K562 (cell line): Measurements from ENCODE around the gene MYO5C. TPM values are rescaled to one million over a fixed set of nuclear protein-coding genes. Genes with fewer than 3 reads are reported as not detected.

Experiments used
- ETV6 ChIP-seq, 3 experiments: fragments of 150-350 bp in 1 of 3; sonication (generic) in 1 of 3; formaldehyde crosslinking in 1 of 3; IDR thresholded peaks; 2 replicates each; pipeline versions ENCODE4 v1.6.1 to v1.8.0; 2014 to 2022; ENCODE audit warnings: borderline replicate concordance in 2 of 3, low read depth in 2 of 3, antibody characterized with exemption in 1 of 3, low read length in 1 of 3, mild to moderate bottlenecking in 1 of 3, missing genetic modification reagents in 1 of 3
- KLF13 ChIP-seq: fragments of 450-650 bp; IDR thresholded peaks from 2 replicates; pipeline ENCODE4 v1.6.1; 2016; ENCODE audit warnings: missing genetic modification characterization, low read depth, mild to moderate bottlenecking, missing compliant biosample characterization, moderate library complexity, borderline replicate concordance
- polyA plus RNA-seq, 8 experiments: library from polyadenylated mRNA; depleted of rRNA in 4 of 8; stranded (reverse) in 5 of 8; unstranded in 3 of 8; fragments of >200 nt; fragmentation: Nextera tagmentation in 2 of 8; fragmentation: Illumina TruSeq in 1 of 8; extraction: Ambion mirVana in 2 of 8; extraction: Trizol in 1 of 8; gene quantifications; 2 replicates each; pipeline versions ENCODE4 v1.2.1 to v1.2.3, GENCODE V29; 2011 to 2014; ENCODE audit warnings: inconsistent platforms in 1 of 8, missing spikeins in 1 of 8
- total RNA-seq, 7 experiments: library from RNA; depleted of rRNA in 6 of 7; stranded (reverse); fragments of >200 nt in 6 of 7; fragmentation: Illumina TruSeq in 2 of 7; extraction: Trizol in 2 of 7; gene quantifications; 2 replicates each; pipeline versions ENCODE4 v1.2.1 to v1.2.3, GENCODE V29; 2011 to 2021; ENCODE audit warnings: low replicate concordance in 1 of 7
- TF ChIP-seq, protein P1 (sequence below): fragments of 450-650 bp; IDR thresholded peaks from 2 replicates; pipeline ENCODE4 v1.6.1; 2016; ENCODE audit warnings: low read depth

The MYO5C gene
- total and polyA plus RNA-seq, 9 of the 15 experiments (the other 6 are each of a cell fraction or from before 2014, with no cell fraction given), result 0.01 to 0.24 TPM; not detected in 7

DNA sequence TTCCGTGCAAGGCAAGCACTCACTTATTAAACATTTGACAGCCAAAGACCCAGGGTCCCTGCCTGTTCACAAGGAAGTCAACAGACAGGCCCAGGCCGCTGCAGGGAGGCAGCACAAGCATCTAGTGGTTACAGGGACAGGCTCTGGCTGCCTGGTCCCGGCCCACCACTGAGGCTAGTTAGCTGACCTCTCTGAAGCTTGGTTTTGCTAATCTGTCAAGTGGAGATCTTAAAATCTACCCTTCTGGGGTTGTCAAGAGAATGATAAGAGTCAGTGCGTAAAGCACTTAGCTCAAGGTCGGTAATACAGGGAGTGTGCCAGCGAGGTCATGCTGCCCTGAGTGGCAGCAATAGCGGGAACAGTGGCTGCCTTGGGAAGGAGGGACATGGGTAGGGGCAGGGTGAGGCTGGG is 110.4 kb downstream of the MYO5C start (continued):
- TF ChIP-seq, protein P1, sequence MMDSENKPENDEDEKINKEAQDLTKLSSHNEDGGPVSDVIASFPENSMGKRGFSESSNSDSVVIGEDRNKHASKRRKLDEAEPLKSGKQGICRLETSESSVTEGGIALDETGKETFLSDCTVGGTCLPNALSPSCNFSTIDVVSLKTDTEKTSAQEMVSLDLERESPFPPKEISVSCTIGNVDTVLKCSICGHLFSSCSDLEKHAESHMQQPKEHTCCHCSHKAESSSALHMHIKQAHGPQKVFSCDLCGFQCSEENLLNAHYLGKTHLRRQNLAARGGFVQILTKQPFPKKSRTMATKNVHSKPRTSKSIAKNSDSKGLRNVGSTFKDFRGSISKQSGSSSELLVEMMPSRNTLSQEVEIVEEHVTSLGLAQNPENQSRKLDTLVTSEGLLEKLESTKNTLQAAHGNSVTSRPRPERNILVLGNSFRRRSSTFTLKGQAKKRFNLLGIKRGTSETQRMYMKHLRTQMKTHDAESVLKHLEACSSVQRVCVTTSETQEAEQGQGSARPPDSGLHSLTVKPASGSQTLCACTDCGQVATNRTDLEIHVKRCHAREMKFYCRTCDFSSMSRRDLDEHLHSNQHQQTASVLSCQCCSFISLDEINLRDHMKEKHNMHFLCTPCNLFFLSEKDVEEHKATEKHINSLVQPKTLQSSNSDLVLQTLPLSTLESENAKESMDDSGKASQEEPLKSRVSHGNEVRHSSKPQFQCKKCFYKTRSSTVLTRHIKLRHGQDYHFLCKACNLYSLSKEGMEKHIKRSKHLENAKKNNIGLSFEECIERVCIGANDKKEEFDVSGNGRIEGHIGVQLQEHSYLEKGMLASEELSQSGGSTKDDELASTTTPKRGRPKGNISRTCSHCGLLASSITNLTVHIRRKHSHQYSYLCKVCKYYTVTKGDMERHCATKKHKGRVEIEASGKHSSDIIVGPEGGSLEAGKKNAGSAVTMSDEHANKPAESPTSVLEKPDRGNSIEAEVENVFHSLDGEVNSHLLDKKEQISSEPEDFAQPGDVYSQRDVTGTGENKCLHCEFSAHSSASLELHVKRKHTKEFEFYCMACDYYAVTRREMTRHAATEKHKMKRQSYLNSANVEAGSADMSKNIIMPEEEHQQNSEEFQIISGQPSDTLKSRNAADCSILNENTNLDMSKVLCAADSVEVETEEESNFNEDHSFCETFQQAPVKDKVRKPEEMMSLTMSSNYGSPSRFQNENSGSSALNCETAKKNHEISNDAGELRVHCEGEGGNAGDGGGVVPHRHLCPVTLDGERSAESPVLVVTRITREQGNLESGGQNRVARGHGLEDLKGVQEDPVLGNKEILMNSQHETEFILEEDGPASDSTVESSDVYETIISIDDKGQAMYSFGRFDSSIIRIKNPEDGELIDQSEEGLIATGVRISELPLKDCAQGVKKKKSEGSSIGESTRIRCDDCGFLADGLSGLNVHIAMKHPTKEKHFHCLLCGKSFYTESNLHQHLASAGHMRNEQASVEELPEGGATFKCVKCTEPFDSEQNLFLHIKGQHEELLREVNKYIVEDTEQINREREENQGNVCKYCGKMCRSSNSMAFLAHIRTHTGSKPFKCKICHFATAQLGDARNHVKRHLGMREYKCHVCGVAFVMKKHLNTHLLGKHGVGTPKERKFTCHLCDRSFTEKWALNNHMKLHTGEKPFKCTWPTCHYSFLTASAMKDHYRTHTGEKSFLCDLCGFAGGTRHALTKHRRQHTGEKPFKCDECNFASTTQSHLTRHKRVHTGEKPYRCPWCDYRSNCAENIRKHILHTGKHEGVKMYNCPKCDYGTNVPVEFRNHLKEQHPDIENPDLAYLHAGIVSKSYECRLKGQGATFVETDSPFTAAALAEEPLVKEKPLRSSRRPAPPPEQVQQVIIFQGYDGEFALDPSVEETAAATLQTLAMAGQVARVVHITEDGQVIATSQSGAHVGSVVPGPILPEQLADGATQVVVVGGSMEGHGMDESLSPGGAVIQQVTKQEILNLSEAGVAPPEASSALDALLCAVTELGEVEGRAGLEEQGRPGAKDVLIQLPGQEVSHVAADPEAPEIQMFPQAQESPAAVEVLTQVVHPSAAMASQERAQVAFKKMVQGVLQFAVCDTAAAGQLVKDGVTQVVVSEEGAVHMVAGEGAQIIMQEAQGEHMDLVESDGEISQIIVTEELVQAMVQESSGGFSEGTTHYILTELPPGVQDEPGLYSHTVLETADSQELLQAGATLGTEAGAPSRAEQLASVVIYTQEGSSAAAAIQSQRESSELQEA, result no peak
- TF ChIP-seq ETV6 (IDR thresholded peaks at IDR 0.05; ENCODE audit: borderline replicate concordance in 1 of 2, low read depth in 2 of 2, low read length in 1 of 2), result no peak
- no peak for TF ChIP-seq ETV6 (CRISPR knock-in tag; IDR thresholded peaks at IDR 0.05; ENCODE audit: borderline replicate concordance)
- no peak for TF ChIP-seq KLF13 (tag)
